ENCODE measurements around the gene CCDC86. TPM values are rescaled to one million over a fixed set of nuclear protein-coding genes. Genes with fewer than 3 reads are reported as not detected.

The CCDC86 gene
- total RNA-seq, 4 donors from 2014 or later = 8.7 to 33.0 (median 12.4) TPM

GRCh38 chr11:60859616-60860250 lies 17.8 kb downstream of the CCDC86 start:
- peak in 1 of 3 donors; percentile 7 for DNase-seq
- no peak overlapping the region for H3K4me3 ChIP-seq

GRCh38 chr11:60860943-60861342 lies 19.0 kb downstream of the CCDC86 start:
- no peaks in the 10 kb centered on the region for H3K4me1 ChIP-seq
- H3K9me3 ChIP-seq = no peaks in the 10 kb centered on the region
- no peak for TF ChIP-seq CTCF (IDR thresholded peaks at IDR 0.05)
- TF ChIP-seq POLR2A (IDR thresholded peaks at IDR 0.05) = no peak
- H3K27ac ChIP-seq = no peak overlapping the region
- peak in 1 of 3 donors; percentile 7 for DNase-seq
- no peaks in the 10 kb centered on the region for H3K36me3 ChIP-seq
- H3K27me3 ChIP-seq = no peaks in the 10 kb centered on the region
- no peak overlapping the region for H3K4me3 ChIP-seq

More at GRCh38 chr11:60859616-60860250, 17.8 kb downstream of the CCDC86 start:
- Histone ChIP-seq H3K9me3 (no peaks in the 10 kb centered on the region), H3K4me1 (no peaks in the 10 kb centered on the region), H3K36me3 (no peaks in the 10 kb centered on the region), H3K27ac (no peak overlapping the region), H3K27me3 (no peaks in the 10 kb centered on the region)
- no peak for TF ChIP-seq POLR2A (IDR thresholded peaks at IDR 0.05)
- TF ChIP-seq CTCF (IDR thresholded peaks at IDR 0.05) = no peak

DNA sequence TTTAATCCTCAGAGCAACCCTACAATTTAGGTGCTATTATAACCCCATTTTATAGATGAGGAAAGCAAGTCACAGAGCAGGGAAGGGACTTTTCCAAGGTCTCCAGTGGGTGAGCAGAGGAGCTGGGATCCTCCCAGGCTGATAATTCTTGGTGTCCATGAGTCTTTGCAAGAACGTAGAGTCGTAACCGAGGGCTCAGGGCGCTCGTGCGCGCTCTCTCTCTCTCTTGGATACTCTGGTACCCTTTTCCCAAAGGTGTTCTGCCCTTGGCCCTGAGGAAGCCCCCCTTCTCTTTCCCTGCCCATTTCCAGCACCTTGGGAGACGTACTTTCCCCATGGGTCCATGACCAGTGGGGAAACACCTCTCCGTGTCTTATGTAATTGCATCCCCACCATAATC lies 20.3 kb downstream of the CCDC86 start:
- H3K9me3 ChIP-seq = no peaks in the 10 kb centered on the region
- no peaks in the 10 kb centered on the region for H3K4me1 ChIP-seq
- TF ChIP-seq POLR2A (IDR thresholded peaks at IDR 0.05) = no peak
- TF ChIP-seq CTCF (IDR thresholded peaks at IDR 0.05) = no peak
- no peak overlapping the region for H3K4me3 ChIP-seq
- no peaks in the 10 kb centered on the region for H3K36me3 ChIP-seq
- no peaks in the 10 kb centered on the region for H3K27me3 ChIP-seq
- no peak overlapping the region for H3K27ac ChIP-seq
- peak in 1 of 3 donors; percentile 16 for DNase-seq

DNA sequence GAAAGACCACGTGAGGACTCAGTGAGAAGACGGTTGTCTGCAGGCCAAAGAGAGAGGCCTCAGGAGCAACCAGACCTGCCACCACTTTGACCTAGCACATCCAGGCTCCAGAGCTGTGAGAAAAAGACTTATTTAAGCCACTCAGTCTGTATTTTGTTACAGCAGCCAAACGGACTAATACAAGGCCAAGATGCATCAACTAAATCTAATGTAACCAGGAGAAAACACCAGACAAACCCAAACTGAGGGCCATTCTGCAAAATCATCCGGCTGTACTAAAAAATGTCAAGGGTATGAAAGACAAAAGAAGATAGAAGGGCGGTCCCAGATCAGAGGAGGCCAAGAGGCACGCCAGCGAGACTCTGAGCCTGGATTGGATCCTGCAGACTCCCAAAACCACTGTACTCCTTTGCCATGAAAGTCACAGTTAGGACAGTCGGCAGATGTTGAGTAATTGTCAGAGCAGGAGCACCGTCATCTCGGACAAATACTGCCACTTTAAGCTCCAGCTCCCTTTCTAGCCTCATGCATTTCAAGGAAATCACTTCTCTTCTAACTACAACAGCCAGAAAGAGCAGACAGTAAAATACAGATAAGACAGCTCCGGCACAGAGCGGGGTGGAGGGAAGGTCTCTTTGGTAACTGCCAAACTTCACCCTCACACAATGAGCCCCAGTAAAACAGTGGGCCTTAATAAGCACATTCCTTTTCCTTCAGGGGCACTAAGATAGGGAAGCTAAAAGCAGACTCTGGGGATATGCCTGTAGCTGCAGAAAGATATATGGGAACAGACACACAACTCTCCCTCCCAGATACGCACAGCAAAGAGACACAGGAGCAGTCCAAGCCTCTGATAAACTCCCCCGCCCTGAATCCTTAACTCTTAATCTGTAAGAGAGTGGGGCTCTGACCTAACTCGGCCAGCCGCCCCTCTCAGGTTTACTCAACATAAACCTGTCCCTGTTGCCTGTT lies 21.9 kb downstream of the CCDC86 start:
- H3K36me3 ChIP-seq = no peaks in the 10 kb centered on the region
- no peak for DNase-seq
- no peaks in the 10 kb centered on the region for H3K9me3 ChIP-seq
- H3K27me3 ChIP-seq = no peaks in the 10 kb centered on the region
- no peaks in the 10 kb centered on the region for H3K4me1 ChIP-seq
- no peak overlapping the region for H3K27ac ChIP-seq
- H3K4me3 ChIP-seq = no peak overlapping the region
- TF ChIP-seq POLR2A (IDR thresholded peaks at IDR 0.05) (no peak), CTCF (IDR thresholded peaks at IDR 0.05) (no peak)

DNA sequence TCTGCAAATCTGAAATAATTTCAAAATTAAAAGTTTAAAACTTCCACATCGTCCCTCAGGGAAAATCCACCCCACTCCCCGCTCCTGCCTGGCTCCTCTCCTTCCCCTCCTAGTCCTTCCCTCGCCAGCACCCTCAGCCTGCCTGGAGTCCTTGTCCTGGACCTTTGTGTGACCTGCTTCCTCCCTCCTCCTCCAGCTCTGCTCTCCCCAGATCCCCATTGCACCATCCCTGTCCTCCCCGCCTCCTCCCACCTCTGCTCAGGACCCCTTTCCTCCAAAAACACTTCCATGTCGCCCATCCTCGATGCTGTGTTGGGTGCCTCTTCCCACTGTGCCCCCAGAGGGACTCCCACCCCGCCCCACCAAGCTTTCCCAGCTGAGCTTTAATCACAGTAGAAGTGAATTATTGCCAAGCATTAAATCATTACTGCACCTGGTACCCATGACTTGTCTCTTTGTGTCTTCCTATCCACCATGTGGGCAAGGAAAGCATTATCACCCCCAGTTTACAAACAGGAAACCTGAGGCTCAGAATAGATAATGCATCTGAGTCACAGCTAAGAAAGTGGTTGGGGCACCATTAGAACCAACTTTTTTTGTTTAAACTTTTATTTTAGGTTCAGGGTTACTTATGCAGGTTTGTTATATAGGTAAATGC lies 23.1 kb downstream of the CCDC86 start:
- H3K36me3 ChIP-seq = no peaks in the 10 kb centered on the region
- no peaks in the 10 kb centered on the region for H3K27me3 ChIP-seq
- no peaks in the 10 kb centered on the region for H3K4me1 ChIP-seq
- DNase-seq = peak in 1 of 3 donors; percentile 29
- no peaks in the 10 kb centered on the region for H3K9me3 ChIP-seq
- H3K27ac ChIP-seq = no peak overlapping the region
- no peak overlapping the region for H3K4me3 ChIP-seq
- TF ChIP-seq POLR2A (IDR thresholded peaks at IDR 0.05) = no peak
- TF ChIP-seq CTCF (IDR thresholded peaks at IDR 0.05) = no peak
